GM19395 (cell line): ENCODE results near the gene ARHGAP15.

Experiments
- ATAC-seq: cut with Tn5 transposase; IDR thresholded peaks from one replicate; pipeline ENCODE4 v1.9.1; 2021; ENCODE audit warnings: mild to moderate bottlenecking, moderate library complexity; ENCODE audit not compliant: unreplicated experiment

The ARHGAP15 gene

DNA sequence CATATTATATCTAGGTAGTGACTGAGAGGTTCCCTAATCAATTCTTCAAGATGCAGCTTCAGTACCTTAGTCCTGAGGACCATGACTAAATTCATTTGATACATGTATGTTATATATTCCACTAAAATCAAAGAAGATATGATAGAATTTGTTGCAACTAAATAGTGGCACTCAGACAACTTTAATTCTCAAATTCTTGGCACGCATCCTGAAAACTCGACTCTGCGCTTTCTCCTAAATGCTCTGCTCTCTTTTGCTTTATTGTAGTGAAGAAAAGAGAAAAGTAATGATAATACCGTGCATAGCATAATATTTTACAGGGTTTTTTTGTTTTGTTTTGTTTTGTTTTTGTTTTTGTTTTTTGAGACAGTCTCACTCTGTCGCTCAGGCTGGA, 475.3 kb downstream of the ARHGAP15 start:
- ATAC-seq = no peak

DNA sequence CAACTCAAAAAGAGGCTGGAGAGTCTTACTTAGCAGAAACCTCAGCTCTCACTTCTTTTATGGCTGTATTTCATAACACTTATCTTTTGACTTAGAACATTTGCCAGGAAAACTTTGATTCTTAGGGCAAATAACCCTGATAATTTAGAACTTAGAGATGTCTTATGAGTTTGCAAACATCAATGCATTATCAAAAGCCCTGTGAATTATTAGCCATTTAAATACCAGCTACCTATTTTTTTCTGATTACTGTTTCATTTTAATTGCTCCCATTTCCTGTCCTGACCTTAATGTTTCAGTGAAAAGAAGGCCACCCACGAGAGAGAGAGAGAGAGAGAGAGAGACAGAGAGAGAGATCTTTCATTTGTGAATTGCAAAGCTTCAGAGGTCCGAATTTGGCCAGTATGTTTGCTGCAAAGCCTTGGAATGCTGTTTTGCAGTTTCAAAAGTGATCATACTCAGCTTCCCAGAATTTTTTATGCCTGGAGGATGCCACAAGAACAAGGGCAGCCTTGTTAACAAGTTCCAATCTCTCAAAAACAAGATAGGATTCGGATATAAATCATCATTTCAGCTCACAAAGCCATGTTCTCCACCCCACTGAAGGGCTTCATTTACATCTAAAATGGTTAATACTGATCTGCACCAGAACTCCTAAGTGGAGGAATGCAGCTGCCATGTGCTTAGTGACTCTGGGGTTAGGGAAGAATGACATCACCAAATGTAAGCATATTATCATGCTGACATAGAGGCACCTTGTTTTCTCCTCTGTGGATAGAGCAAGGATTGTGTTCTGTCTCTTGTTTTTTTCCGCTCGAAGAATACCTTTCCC, 478.2 kb downstream of the ARHGAP15 start:
- ATAC-seq = no peak

DNA sequence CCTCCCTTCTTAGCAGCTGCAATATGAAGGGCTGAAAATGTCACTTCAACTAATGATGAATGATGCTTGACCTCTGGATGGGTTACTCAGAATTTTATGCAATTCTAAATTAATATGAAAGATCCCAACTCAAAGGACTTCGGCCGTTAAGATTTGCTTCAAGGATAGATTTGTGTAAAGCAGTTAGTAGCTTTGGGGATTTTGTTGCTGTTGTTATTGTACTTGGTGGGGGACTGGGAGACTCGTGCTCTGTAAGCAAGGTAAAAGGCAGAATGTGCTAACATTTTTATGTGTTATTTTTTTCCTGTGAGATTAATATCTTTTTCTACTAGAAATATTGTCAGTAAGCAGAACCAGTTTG, 478.8 kb downstream of the ARHGAP15 start:
- no peak for ATAC-seq

- no peak for ATAC-seq
Observed at GRCh38 chr2:143608758-143609157, 479.5 kb downstream of the ARHGAP15 start.

DNA sequence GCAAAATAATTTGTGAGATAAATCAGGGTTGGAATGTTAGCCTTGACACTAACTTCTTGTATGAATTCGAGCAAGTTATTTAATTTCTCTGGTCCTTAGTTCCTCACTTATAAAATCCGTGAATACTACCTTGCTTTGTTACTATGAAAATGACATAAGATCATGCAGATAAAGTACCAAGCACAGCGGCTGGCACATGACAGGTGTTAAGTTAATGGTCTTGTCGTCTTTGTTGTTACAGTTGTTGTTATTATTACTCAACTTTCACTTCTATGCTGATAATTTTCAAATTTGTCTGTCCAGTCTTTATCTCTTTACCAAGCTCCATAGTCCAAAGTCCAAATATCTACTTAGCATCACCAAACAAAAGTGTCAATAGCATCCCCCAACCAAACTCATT, 482.1 kb downstream of the ARHGAP15 start:
- ATAC-seq = no peak

DNA sequence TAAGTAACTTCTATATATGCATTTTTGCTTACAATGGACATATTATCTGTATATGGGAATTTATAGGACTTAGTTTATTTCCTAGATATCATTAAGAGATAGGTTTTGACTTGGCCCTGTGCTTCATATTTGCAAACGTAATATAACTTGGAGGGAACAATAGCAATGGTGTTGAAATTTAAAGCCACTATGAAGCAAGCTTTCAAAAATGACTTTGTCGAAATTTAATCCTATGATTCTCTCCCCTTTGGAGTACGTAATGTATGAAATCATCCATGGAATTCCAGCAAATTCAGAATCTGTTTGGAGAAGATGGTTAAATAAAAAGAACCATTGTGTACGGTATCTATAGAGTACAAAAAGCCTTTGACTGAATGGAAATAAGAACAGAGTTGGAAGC, 486.3 kb downstream of the ARHGAP15 start:
- ATAC-seq = no peak

DNA sequence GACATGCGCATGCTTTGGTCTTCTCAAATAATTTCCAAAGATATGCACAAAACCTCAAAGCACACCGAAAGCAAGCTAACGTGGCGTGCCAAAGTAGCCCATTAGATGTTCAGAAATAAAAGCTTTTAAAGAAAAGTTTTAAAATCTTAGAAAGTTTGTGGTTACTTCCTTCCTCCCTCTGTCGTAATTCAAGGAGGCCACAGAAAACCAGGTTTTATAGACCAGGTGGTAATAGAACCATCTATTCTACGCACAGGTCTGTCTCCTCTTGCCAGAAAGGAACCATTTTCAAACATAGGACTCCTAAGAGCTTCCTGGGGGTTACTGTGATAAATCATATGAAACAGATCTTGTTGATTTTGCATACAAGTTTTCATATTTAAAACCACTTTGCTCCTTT, 487.2 kb downstream of the ARHGAP15 start:
- no peak for ATAC-seq

DNA sequence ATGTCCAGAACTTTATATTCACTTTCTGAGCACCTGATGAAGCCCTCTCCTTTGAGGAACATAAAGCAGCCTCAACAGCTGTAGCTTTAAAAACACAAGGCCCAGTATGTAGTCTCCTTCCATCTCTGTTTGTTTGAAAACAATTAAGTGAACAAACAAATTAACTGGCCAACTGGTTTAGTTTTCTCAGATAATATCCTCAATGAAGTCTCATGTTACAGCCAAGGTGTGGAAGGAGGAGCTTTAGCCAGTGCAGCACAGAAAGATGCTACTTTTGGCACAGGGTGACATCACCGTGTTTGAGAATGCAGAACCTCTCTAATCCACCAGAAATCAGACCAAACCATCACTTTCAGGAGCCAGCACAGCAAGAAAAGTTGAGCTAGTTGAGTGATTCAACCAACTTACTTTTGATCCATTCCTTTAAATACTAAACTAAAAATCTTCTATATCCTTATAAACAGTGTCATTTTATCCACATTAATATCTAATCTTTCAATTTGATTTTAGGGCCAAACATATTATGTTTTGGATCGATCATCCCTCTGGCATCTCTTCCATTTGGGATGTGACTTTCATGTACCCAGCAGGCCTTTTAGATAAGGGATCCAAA, 488.7 kb downstream of the ARHGAP15 start:
- ATAC-seq = no peak

DNA sequence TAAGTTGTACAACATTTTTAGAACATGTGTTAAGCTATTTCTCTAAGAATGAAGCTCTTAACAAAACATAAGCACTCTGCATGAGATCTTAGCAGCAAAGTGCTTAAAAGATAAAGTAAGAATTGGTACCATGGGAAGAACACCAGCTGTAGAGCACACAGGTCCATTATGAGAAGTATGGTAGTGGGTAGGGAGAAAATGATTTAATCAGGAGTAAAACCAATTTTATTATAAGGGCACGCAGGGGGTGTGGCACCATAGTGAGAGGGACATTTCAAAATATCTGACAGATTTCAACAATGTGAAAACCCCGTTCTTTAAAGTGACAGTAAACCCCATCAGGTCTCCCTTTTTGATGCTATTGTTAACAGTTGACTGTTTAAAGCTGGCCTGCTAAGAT, 492.9 kb downstream of the ARHGAP15 start:
- ATAC-seq = no peak

GRCh38 chr2:143623231-143623908, 494.2 kb downstream of the ARHGAP15 start:
- no peak for ATAC-seq

DNA sequence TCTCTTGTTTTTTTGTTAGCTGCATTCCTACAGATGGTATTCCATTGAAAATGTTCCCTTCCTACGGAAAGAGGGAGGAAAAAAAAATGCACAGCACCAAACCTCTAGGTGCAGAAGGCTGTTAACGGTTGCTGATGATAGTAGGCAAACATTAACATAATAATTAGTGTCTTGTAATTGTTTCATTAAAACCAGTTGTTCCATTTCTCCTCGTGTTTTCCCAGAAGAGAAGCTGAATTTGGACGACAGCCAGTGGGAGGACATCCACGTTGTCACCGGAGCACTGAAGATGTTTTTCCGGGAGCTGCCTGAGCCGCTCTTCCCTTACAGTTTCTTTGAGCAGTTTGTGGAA, 494.7 kb downstream of the ARHGAP15 start:
- ATAC-seq = no peak

- ATAC-seq = no peak
Observed at GRCh38 chr2:143629340-143629739, 500.1 kb downstream of the ARHGAP15 start.

DNA sequence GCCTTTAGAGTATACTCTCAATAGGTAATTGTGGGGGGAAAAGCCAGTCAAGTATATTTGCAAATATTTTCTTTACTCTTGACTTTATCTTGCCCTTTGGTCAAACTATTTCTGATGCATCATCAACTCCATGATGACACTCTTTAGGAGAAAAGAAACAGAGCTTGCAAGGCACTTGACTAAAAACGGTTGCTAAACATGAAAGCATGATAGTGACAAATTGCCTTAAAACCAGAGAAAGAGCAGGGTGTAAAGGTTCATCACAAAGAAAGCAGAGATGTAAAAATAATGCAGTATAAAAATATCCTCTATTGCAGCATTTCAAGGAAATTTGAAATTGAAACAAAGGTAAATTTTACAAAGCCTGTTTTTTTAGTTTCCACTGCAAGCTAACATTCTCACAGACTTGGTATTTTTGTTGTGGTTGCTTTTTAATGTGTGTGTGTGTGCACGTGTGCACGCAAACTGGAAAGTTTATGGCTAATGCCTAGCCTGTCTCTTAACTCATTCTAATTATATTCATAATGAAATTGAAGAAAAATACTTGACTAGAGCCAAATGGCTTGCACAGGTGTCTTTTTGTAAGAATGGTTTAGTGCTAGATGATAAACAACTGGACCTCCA, 503.6 kb downstream of the ARHGAP15 start:
- ATAC-seq = no peak

DNA sequence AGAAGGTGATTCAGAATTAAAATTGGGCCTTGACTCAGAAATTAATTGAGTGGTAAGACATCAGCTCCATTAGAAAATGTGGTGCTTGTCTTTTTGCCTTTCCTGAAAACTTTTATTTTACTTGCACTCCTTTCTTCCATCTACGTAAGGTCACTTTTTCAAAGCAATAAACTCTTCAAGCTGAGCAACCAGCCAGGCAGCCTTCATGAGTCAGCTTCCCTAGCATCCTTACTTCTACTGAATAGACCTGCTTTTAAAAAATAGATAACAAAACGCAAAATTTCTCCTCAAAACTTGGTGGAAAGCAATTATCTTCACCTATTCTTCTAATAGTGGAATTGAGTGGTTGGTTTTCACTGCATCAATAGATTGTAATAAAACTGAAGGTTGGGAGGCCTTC, 504.2 kb downstream of the ARHGAP15 start:
- no peak for ATAC-seq

DNA sequence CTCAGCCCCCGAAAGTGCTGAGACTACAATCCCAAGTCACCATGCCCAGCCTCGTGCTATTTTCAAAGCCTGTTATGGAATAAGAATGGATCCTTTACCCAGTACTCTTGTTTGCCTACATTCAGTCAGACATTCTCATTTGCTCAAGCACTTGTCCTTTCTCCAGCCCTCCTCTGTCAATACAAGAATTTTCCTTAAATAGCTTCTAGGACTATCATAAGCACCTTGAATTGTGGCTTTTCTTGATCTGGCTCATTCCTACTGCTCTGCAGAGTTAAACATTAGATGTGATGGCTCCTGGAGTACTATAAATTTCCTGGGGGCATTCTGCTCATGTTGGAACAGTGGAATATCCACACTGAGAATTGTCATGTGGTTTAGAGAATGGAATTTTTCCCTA, 506.1 kb downstream of the ARHGAP15 start:
- ATAC-seq = no peak

- no peak for ATAC-seq
Observed at GRCh38 chr2:143635936-143636335, 506.7 kb downstream of the ARHGAP15 start.

DNA sequence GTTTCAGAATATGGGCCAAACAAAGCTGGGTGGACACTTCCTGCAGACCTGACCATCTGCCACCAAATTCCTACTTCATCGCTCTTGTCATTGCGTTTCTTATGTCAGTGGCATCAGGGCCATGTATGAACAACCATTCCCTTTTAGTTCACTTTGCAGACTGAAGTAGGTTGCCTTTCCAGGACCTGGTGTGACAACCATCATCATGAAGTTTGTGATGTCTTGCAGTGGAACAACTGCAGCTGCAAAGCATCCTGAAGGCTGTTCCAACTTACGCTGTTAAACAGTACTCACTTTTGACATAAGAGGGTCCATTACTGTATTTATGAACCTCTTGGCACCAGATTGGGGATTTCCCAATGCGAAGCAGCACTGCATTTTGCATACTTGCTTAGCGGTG, 511.6 kb downstream of the ARHGAP15 start:
- no peak for ATAC-seq

DNA sequence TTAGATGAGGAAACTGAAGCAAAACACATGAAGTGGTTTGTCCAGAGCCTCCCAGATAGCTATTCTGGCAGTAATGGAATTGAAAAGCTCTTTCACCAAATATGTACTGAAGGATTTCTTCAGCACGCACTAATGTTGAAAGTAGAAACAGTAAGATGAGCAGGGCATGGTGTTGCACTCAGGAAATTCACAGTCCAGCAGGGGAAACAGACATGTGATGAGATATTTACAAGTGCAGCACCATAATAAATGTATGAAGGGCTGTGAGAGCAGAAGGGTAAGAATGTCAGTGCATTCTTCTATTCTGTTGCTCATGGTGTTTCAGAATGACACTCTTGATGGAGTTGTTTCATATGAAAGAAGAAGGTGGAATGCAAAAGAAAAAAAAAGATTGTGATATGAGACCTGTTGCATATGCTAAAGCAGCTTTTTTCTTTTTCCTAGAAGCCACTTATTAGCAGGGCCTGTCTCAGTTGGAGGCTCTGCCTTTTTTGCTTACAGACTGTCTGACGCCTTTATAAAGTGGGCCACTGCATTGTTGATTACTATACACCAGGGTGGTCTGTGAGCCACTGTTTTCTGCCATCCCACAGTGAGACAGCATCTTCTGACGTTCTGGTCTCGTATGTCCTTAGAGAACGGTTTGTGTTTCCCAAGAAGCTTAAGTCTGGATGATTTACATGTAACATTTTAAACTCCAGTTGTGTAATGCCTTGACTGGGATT, 516.9 kb downstream of the ARHGAP15 start:
- no peak for ATAC-seq

- no peak for ATAC-seq
Observed at GRCh38 chr2:143649226-143649740, 520.1 kb downstream of the ARHGAP15 start.

- no peak for ATAC-seq
Observed at GRCh38 chr2:143652692-143653091, 523.5 kb downstream of the ARHGAP15 start.

DNA sequence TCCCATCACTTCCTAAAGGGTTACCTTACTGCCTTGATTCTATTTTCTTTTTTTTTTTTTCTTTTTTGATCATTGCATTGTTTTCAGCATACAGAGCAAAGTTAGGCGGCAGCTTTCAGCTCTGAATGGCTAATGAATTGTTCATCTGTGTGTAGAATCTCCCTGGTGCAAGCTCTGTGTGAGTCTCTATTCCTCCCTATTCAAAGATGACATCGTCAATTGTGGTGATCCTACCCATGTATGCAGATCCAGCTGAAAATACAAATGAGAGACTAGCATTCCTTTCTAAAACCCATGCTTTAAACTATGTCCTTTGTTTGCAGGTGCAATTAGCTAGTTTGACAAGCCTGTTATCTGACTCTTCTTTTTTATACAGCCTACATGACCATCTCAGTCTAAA, 539.0 kb downstream of the ARHGAP15 start:
- no peak for ATAC-seq
